Measurements from ENCODE around the gene TMEM170B.

TMEM170B gene

DNA sequence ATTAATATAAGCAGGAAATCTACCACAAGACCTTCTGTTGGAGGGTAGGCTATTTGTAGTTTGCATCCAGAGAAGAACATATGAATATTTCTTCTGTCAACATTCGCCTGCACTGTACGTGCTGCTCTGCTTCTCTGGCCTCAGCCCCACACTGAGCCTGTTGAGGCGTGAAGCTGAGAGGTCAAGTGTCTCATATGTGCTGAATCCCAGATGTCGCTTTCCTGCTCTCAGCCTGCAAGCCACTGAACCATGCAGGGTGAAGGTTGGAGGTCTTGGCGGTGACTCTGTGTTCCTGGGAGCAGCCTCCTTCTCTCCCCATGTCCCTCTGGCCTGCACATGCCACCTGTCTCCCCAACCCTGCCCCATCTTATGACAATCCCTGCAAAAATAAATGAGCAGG, 83.6 kb downstream of the TMEM170B start:
- no peak for DNase-seq

DNA sequence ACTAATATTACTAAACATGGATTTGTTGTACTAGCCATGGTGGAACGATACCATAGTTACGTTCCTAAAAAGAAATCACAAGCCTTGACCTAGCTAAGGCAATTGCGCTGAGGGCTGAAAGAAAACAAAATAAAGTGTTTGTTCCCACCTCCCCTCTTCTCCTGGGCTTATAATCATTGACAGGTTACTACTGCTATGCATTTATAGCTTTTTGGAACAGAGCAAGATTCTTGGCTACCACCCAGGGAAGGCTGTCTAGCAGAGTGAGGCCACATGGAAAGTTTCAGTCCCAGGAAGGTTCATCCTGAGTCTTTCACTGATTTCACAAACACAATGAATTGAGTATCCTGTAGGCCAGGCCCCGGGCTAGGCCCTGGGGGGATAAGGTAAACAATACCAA, 84.6 kb downstream of the TMEM170B start:
- DNase-seq = no peak

- DNase-seq = no peak
Measured at GRCh38 chr6:11623272-11623671, 85.7 kb downstream of the TMEM170B start.

DNA sequence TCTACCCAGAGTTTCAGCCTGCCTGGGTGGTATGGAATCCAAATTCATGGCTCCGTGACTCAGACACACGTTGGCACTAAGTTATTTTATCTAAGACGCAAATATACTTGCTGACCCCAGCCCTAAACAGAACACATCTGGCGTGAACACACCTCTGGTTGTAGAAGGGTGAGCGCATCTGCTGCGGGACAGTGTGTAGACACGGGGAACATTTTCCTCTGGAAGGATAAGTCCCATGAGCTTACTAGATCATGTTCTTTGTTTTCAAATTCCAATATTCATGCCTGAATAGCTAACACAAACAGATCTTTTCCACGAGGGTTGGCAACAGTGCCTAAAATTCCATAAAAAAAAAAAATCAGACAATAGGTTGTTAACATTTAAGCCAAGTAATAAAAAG, 87.8 kb downstream of the TMEM170B start:
- no peak for DNase-seq

DNA sequence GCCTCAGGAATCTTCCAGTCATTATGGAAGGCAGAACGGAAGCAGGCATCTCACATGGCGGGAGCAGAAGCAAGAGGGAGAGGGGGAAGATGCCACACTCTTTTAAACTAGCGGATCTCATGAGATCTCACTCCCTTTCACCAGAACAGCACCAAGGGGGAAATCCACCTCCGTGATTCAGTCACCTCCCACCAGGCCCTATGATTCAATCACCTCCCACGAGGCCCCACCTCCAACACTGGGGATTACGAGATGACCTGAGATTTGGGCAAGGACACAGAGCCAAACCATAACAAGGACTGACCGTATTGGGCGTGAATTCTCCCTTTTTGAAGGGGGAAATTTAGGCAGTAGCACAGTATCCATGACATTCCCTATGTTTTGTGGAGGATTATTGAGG, 88.8 kb downstream of the TMEM170B start:
- DNase-seq = no peak

DNA sequence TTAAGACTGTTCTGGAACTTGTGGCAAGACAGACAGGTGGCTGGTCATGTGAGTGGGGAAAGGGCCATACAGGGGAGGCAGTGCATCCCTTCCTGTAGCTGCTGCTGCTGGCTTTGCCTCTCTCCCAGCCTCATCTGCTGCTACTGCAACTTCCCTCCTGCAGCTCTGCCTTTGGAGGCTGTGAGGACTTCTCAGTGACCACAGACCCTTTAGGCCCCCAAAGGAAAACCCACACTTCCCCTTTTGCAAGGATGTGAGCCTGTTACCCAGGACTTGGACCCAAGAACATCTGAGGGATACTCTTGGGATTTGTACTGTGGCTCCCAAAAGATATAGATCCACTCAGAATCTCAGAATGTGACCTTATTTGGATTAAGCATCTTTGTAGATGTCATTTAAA, 91.0 kb downstream of the TMEM170B start:
- DNase-seq = peak; percentile 32

GRCh38 chr6:11631008-11631407, 93.5 kb downstream of the TMEM170B start:
- no peak for DNase-seq

GRCh38 chr6:11631539-11631938, 94.0 kb downstream of the TMEM170B start:
- no peak for DNase-seq

DNA sequence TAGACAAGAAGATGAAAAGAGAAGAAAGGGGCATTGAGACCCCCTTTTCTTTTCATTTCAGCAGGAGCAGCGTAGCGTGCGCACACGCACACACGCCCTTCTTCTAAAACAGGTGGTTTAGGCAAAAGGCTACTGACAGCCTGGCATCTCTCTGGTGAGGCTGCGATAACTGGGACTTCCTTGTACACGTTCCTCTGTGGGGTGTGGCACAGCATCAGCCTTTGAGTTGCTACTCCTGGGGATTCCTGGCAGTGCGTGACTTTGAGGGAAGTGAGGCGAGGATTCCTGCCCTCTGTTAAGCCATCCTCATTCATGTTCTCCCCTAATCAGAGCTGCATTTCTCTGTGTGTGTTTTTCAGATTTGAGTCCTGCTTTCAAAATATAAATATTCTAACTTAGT, 94.7 kb downstream of the TMEM170B start:
- no peak for DNase-seq

DNA sequence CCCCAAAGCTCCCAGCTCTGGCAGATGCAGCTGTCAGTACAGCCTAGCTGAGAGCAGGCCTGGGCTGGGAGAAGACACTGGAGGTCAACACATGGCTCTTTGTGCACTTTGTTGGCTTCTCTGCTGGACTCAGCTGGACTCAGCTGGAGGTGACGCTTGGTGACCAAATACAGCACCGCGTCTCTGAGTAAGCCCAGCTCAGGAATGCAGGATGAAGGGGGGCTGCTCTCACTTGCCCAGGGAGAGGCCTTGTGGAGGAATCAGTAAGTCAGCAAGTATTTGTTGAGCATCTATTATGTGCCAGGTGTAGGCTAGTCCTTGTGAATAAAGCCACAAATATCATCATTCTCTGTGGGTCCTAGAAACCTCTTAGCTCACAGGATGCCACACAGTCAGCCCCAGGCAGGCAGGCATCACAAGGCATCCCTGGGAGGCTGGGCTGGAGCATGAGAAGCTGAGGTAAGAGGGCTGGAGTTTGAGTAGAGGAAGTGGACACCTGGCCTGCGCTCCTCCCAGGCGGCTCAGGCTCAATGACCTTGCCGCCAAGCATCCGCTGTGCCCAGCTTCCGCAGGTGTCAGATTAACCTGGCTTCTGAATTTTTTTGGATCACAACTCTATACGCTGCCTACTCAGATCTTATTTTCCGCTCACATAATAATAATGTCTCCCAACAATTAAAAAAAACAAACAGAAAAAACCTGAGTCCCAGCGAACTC, 95.4 kb downstream of the TMEM170B start:
- no peak for DNase-seq

All from hematopoietic multipotent progenitor cell treated with erythropoietin and hydrocortisone succinate and interleukin-3 and kit ligand, for 4 days (in vitro differentiated cells).